Kidney (tissue), 14 donors: Measurements from ENCODE around the gene VPS13C. TPM values are rescaled to one million over a fixed set of nuclear protein-coding genes. Genes with fewer than 3 reads are reported as not detected.

Experiments
- DNase-seq, 5 donors: peaks; one replicate each; pipeline ENCODE4 v3.0.0-alpha.2; 2013 to 2020
- FAIRE-seq: peaks from 2 replicates; lab custom pipeline; 2012; peaks lifted over from hg19 to GRCh38; lab: Jason Lieb, UNC
- H3K27ac ChIP-seq, 2 donors: one replicate each; pipeline ENCODE4 v1.7.0; 2013; ENCODE audit warnings: low read depth in 2 of 2, low read length in 2 of 2, inconsistent platforms in 1 of 2
- H3K27me3 ChIP-seq: one replicate; pipeline ENCODE4 v1.7.1; 2013; ENCODE audit warnings: low read length, inconsistent platforms; ENCODE audit not compliant: control insufficient read depth, insufficient read depth
- H3K36me3 ChIP-seq, 3 donors: one replicate each; pipeline versions ENCODE4 v1.7.0 to v1.7.1; 2013; ENCODE audit warnings: low read length in 3 of 3, control low read depth in 1 of 3, inconsistent platforms in 1 of 3; ENCODE audit not compliant: insufficient read depth in 3 of 3, control insufficient read depth in 2 of 3
- H3K4me1 ChIP-seq, 3 donors: one replicate each; pipeline versions ENCODE4 v1.7.0 to v1.7.1; 2013; ENCODE audit warnings: low read length in 3 of 3, inconsistent platforms in 1 of 3, low read depth in 1 of 3; ENCODE audit not compliant: control insufficient read depth in 2 of 3, insufficient read depth in 2 of 3
- H3K4me3 ChIP-seq, 3 donors: one replicate each; pipeline versions ENCODE4 v1.7.0 to v1.8.1; 2013; ENCODE audit warnings: low read length in 3 of 3, control low read depth in 1 of 3, inconsistent platforms in 1 of 3
- H3K9ac ChIP-seq, 3 donors: one replicate each; pipeline versions ENCODE4 v1.7.0 to v1.7.1; 2013; ENCODE audit warnings: low read length in 3 of 3, control low read depth in 1 of 3, inconsistent platforms in 1 of 3
- H3K9me3 ChIP-seq, 3 donors: one replicate each; pipeline versions ENCODE4 v1.7.0 to v1.7.1; 2013; ENCODE audit warnings: low read length in 3 of 3, control low read depth in 1 of 3, inconsistent platforms in 1 of 3; ENCODE audit not compliant: control insufficient read depth in 2 of 3, insufficient read depth in 1 of 3
- intact Hi-C: fragments of 100-400 bp; cut with DNase I; formaldehyde crosslinking; loops from one replicate; pipeline ENCODE4 v1.11.1; 2022
- polyA plus RNA-seq: library from polyadenylated mRNA; stranded (reverse); fragments of 350-450 nt; fragmentation: Illumina TruSeq; extraction: RNeasy Lipid Tissue Mini Kit (QIAGEN cat#74804); gene quantifications from one replicate; pipeline ENCODE4 v1.2.3, GENCODE V29; 2014; ENCODE audit warnings: low read depth, low replicate concordance; ENCODE audit not compliant: insufficient read depth
- total RNA-seq: library from RNA; stranded (reverse); fragmentation: NEBNext Ultra II Directional; extraction: Animal tissue kit (Norgen Biotek cat#: 25700); gene quantifications from one replicate; pipeline ENCODE4 v1.2.1, GENCODE V29; 2021
- TF ChIP-seq, protein P1 (sequence below): IDR thresholded peaks from 3 replicates; pipeline ENCODE4 v1.5.1; 2012; ENCODE audit warnings: mild to moderate bottlenecking, moderate library complexity, borderline replicate concordance; ENCODE audit not compliant: insufficient read depth; ENCODE audit errors: extremely low read depth
- donor health status: control.
- donor health status: control.
- donor health status: control.
- donor health status: control.
- donor health status: control.
- donor health status: DM: yes; HTN: yes; CAD: no.
- donor health status: Normal renal cell carcinoma (clear cell type).

Gene VPS13C
- total and polyA plus RNA-seq, 2 donors from 2014 or later, result 12.5 to 106 TPM

DNA sequence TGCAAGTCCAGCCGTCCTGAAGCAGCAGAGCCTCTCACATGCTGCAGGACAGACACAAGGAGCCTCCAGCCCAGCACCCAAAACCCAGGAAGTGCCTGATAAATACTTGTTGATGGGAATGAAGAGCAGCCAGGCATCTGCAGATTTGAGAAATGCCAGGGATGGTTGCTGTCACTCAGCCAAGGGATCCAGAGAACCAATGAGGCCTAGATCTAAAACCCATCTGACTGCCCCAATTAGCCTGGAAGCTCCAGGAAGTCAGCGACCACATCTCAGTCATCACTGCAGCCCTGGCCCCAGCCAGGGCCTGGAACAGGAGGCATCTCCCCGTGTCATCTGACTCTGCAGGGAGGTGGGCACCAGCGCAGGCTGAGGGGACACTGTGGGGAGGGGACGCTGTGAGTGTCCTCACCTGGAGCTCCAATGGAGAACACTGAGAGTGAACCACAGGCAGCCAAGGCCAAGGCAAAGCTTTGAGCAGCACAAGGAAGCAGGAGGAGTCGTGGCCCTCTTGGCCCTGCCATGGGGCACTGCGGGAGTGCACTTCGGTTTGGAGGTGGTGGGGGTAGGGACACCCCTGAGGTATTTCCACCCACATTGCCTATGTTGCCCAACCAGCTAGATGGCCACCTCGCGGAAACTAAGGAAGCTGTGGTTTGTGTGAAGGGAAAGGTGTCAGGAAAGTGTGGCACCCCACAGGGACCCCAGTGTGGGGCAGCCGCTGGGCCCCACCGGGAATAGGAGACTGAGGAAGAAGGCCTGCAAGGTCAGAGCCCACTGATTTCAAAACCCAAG lies 229.5 kb downstream of the VPS13C start:
- TF ChIP-seq, protein P1, sequence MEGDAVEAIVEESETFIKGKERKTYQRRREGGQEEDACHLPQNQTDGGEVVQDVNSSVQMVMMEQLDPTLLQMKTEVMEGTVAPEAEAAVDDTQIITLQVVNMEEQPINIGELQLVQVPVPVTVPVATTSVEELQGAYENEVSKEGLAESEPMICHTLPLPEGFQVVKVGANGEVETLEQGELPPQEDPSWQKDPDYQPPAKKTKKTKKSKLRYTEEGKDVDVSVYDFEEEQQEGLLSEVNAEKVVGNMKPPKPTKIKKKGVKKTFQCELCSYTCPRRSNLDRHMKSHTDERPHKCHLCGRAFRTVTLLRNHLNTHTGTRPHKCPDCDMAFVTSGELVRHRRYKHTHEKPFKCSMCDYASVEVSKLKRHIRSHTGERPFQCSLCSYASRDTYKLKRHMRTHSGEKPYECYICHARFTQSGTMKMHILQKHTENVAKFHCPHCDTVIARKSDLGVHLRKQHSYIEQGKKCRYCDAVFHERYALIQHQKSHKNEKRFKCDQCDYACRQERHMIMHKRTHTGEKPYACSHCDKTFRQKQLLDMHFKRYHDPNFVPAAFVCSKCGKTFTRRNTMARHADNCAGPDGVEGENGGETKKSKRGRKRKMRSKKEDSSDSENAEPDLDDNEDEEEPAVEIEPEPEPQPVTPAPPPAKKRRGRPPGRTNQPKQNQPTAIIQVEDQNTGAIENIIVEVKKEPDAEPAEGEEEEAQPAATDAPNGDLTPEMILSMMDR, result no peak
- Histone ChIP-seq H3K36me3 (no peaks in the 10 kb centered on the region), H3K4me3 (no peak overlapping the region), H3K9ac (no peak overlapping the region), H3K27me3 (no peaks in the 10 kb centered on the region), H3K9me3 (no peaks in the 10 kb centered on the region), H3K4me1 (no peaks in the 10 kb centered on the region), H3K27ac (no peak overlapping the region)
- DNase-seq (no peak), FAIRE-seq (no peak)
- intact Hi-C loops, result no loop called here

DNA sequence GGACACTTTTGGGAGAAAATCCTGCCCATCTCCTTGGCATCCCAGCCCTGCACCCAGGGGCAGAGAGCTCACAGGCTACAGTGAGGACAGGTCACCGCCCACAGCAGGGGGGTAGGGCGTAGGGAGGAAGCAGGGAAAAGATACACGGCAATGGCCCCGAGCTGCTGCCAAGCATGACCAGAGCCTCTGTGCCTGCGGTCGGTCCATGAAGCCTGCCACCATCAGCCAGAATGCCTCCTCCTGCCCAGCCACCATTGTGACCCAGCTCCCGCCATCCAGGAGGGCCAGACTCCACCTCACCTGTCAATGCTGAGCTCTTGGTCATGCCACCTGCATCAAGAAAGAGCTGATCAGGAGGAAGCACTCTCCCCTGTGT lies 230.7 kb downstream of the VPS13C start:
- no peak overlapping the region for H3K27ac ChIP-seq
- no peaks in the 10 kb centered on the region for H3K9me3 ChIP-seq
- TF ChIP-seq, protein P1, result no peak
- DNase-seq, result peak in 1 of 5 donors; percentile 52
- H3K4me1 ChIP-seq, result no peaks in the 10 kb centered on the region
- no peaks in the 10 kb centered on the region for H3K27me3 ChIP-seq
- H3K4me3 ChIP-seq, result no peak overlapping the region
- no peak for FAIRE-seq
- intact Hi-C loops, result no loop called here
- H3K9ac ChIP-seq, result no peak overlapping the region
- no peaks in the 10 kb centered on the region for H3K36me3 ChIP-seq

DNA sequence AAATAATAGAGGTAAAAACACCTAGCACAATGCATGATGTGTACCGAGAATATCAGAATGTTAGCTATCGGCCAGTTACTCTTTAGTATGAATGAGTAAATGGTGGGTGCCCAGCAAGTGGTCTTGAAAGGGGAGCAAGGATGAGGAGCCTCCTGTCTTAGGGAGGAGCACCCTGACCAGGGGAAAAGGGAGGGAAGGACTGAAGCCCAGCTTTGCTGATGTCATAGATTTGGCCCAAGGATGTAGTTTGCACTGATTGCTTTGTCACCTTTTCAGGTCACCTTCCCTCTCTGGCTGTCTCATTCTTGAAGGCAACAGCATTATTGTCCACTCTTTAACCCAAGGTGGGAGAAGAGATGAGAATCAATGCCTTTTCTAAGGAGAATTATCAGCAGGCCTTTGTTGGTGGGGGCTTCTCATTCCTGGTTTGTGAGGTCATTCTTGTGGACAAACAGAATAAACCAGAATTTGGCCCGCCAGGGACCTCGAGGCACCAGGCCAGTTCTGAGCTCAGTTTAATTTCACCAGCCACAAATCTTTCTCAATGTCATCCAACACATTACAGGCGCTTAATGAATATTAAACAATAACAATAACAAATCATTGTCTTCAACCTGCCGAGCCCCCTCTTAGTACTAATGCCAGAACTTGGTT lies 231.3 kb downstream of the VPS13C start:
- no peak for FAIRE-seq

More for the DNA sequence above, 231.3 kb downstream of the VPS13C start:
- H3K27ac ChIP-seq, result no peak overlapping the region
- no peaks in the 10 kb centered on the region for H3K36me3 ChIP-seq
- intact Hi-C loops, result no loop called here
- no peak overlapping the region for H3K9ac ChIP-seq
- H3K27me3 ChIP-seq, result no peaks in the 10 kb centered on the region
- no peak for DNase-seq
- no peak overlapping the region for H3K4me3 ChIP-seq
- no peaks in the 10 kb centered on the region for H3K9me3 ChIP-seq
- TF ChIP-seq, protein P1, result no peak
- H3K4me1 ChIP-seq, result no peaks in the 10 kb centered on the region
